Chondrocyte (in vitro differentiated cells): ENCODE results near the gene DGKG. TPM values are rescaled to one million over a fixed set of nuclear protein-coding genes. Genes with fewer than 3 reads are reported as not detected.

Experiments
- DNase-seq: peaks from one replicate; pipeline ENCODE4 v3.0.0; 2021; ENCODE audit warnings: mixed read lengths, low spot score
- H3K27ac Mint-ChIP-seq: one replicate; pipeline ENCODE4 v1.8.0; 2021; ENCODE audit warnings: mild to moderate bottlenecking, moderate library complexity, mixed read lengths; ENCODE audit not compliant: unreplicated experiment
- H3K27me3 Mint-ChIP-seq: 2 replicates; pipeline ENCODE4 v1.8.0; 2021; ENCODE audit warnings: low read depth, mixed read lengths
- H3K36me3 Mint-ChIP-seq: 2 replicates; pipeline ENCODE4 v1.8.0; 2021; ENCODE audit warnings: low read depth, mixed read lengths
- H3K4me1 Mint-ChIP-seq: 2 replicates; pipeline ENCODE4 v1.8.0; 2021; ENCODE audit warnings: low read depth, mild to moderate bottlenecking, mixed read lengths
- H3K4me3 Mint-ChIP-seq: one replicate; pipeline ENCODE4 v1.8.0; 2021; ENCODE audit warnings: mild to moderate bottlenecking, moderate library complexity, mixed read lengths; ENCODE audit not compliant: unreplicated experiment
- H3K9me3 Mint-ChIP-seq: 2 replicates; pipeline ENCODE4 v1.8.0; 2021; ENCODE audit warnings: low read depth, mixed read lengths
- CTCF ChIP-seq: fragments of 200-600 bp; sonication (generic); IDR thresholded peaks from 2 replicates; pipeline ENCODE4 v1.5.0; 2021; ENCODE audit warnings: antibody characterized with exemption, mild to moderate bottlenecking, moderate library complexity
- total RNA-seq: library from RNA; stranded (reverse); gene quantifications from 3 replicates; pipeline ENCODE4 v1.2.1, GENCODE V29; 2021

The DGKG gene
- total RNA-seq, 1 donor from 2014 or later = 1.6 TPM

- no peak for DNase-seq
- H3K9me3 Mint-ChIP-seq = peaks cover 3% of the 10 kb centered on the region
- no peak for TF ChIP-seq CTCF
- no peaks in the 10 kb centered on the region for H3K4me1 Mint-ChIP-seq
- H3K27me3 Mint-ChIP-seq = peaks cover 17% of the 10 kb centered on the region
- peaks cover 2% of the 10 kb centered on the region for H3K36me3 Mint-ChIP-seq
- H3K27ac Mint-ChIP-seq = no peak overlapping the region
- no peak overlapping the region for H3K4me3 Mint-ChIP-seq
Measured at GRCh38 chr3:186400026-186400425, 38.0 kb upstream of the DGKG start.

GRCh38 chr3:186394566-186395217 lies 32.7 kb upstream of the DGKG start:
- no peaks in the 10 kb centered on the region for H3K4me1 Mint-ChIP-seq
- DNase-seq = no peak
- peaks cover 18% of the 10 kb centered on the region for H3K9me3 Mint-ChIP-seq
- TF ChIP-seq CTCF = no peak
- H3K27ac Mint-ChIP-seq = no peak overlapping the region
- H3K4me3 Mint-ChIP-seq = no peak overlapping the region
- peaks cover 3% of the 10 kb centered on the region for H3K36me3 Mint-ChIP-seq
- peaks cover 22% of the 10 kb centered on the region for H3K27me3 Mint-ChIP-seq

- no peaks in the 10 kb centered on the region for H3K9me3 Mint-ChIP-seq
- H3K36me3 Mint-ChIP-seq = peaks cover 1% of the 10 kb centered on the region
- H3K27ac Mint-ChIP-seq = no peak overlapping the region
- no peaks in the 10 kb centered on the region for H3K4me1 Mint-ChIP-seq
- no peak overlapping the region for H3K4me3 Mint-ChIP-seq
- DNase-seq = no peak
- no peak for TF ChIP-seq CTCF
- peaks cover 25% of the 10 kb centered on the region for H3K27me3 Mint-ChIP-seq
Measured at GRCh38 chr3:186386883-186387560, 25.0 kb upstream of the DGKG start.

GRCh38 chr3:186385856-186386602 lies 24.0 kb upstream of the DGKG start:
- H3K9me3 Mint-ChIP-seq = no peaks in the 10 kb centered on the region
- H3K4me1 Mint-ChIP-seq = no peaks in the 10 kb centered on the region
- no peak for TF ChIP-seq CTCF
- H3K27ac Mint-ChIP-seq = no peak overlapping the region
- no peak overlapping the region for H3K4me3 Mint-ChIP-seq
- peaks cover 31% of the 10 kb centered on the region for H3K27me3 Mint-ChIP-seq
- H3K36me3 Mint-ChIP-seq = peaks cover 1% of the 10 kb centered on the region
- no peak for DNase-seq
